DOHH2 (cell line): Measurements from ENCODE around the gene MUC2.

ENCODE experiments used
- CTCF ChIP-seq: fragments of 200-600 bp; sonication (generic); IDR thresholded peaks from one replicate; pipeline ENCODE4 v1.5.1; 2014; ENCODE audit warnings: antibody characterized with exemption, mild to moderate bottlenecking, low read depth, low read length; ENCODE audit not compliant: poor library complexity, severe bottlenecking
- EZH2phosphoT487 ChIP-seq: fragments of 200-600 bp; sonication (generic); IDR thresholded peaks from 2 replicates; pipeline ENCODE4 v1.6.1; 2017; ENCODE audit warnings: borderline replicate concordance, mild to moderate bottlenecking, antibody characterized with exemption, low read length, moderate library complexity, mixed read lengths

DNA sequence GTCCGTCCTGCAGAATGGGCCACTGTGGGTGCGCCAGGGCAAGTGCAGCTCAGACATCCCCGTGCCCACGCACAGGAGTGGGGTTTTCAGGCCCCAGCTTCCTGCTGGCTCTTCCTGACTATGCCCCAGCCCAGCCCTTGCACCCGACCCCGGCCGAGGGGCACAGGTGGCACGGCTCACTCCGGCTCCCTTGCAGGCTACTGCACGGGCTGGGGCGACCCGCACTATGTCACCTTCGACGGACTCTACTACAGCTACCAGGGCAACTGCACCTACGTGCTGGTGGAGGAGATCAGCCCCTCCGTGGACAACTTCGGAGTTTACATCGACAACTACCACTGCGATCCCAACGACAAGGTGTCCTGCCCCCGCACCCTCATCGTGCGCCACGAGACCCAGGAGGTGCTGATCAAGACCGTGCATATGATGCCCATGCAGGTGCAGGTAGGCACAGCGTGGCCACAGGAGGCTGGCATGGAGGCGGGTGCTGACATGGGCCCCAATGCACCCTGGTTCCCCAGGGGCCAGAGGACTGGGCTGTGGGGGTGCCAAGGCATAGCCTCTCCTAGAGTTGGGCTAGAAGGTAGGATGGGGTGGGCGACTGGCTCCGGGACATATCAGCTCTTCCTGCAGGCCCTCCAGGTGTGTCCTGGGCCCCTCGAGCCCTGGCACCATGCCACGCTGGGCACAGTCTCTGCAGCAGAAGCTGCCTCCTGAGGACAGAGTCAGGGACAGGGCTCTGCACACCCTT lies 27.7 kb downstream of the MUC2 start:
- TF ChIP-seq CTCF (no peak), EZH2phosphoT487 (no peak)
